HG02642 (cell line): ENCODE data around the gene KEL.

Source experiments
- ATAC-seq: cut with Tn5 transposase; IDR thresholded peaks from one replicate; pipeline ENCODE4 v1.9.1; 2021; ENCODE audit warnings: mild to moderate bottlenecking; ENCODE audit not compliant: unreplicated experiment, poor library complexity

The KEL gene

DNA sequence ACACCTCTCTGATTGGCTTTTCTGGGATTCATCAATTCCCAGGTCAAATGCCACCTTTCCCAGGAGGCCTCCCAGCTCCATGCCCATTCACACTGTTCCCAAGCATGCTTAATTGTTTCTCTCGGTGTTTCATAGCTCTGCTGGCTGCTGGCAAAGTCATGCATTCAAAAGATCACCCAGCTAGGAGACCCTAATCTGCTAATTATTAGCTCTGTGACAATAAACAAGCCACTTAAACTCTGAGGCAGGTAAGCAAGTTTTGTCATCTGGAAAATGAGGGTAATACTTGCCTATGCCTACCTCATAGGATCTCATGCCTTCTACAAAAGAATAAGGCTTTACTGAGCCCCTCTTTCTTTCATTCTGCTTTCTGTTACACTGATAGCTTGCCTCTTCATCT, 828 bp upstream of the KEL start:
- no peak for ATAC-seq

GRCh38 chr7:142961595-142961972, 579 bp downstream of the KEL start:
- no peak for ATAC-seq

DNA sequence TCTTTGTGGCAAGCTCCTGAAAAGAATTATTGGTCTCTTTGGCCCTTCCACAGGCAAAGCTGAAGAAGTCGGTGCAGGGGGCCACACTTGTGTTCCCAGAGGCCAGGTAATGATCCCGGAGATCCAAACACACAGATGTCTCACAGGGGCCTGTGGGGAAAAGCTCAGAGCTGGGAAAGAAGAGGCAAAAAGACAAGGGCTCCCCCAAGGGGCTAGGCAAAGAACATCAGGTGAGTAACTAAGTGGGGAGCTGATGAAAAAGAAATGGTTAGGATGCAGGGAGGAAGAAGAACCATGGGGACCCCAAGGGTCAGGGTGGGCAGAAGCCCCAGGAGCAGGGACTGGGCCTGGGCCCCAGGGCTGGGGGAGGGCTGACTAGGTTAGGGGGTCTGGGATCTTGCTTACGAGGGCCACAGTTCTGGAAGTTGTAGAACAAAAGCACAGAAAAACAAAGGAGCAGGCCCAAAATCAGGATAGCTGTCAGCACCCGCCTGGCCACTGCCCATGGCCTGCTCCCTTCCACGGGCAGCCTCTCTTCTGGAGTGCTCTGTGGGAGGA, 1.1 kb downstream of the KEL start:
- ATAC-seq: no peak

GRCh38 chr7:142959202-142959601, 3.0 kb downstream of the KEL start:
- no peak for ATAC-seq

DNA sequence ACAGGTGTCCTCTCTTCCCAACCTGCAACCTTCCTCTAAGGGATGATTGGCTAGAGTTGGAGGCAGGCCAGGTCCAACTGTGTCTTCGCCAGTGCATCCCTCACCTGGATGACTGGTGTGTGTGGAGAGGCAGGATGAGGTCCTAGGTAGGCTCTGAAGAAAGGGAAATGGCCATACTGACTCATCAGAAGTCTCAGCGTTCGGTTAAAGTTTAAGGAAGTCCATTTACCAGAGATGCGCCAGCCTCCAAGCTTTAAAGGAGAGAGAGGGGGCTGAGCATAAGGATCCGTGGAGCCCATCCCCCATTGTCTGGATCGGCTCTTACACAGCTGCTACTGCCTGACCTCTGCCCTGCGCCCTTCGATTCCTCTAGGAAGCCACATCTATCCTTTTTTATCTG, 4.4 kb downstream of the KEL start:
- ATAC-seq: no peak

GRCh38 chr7:142956951-142957623, 5.1 kb downstream of the KEL start:
- no peak for ATAC-seq

DNA sequence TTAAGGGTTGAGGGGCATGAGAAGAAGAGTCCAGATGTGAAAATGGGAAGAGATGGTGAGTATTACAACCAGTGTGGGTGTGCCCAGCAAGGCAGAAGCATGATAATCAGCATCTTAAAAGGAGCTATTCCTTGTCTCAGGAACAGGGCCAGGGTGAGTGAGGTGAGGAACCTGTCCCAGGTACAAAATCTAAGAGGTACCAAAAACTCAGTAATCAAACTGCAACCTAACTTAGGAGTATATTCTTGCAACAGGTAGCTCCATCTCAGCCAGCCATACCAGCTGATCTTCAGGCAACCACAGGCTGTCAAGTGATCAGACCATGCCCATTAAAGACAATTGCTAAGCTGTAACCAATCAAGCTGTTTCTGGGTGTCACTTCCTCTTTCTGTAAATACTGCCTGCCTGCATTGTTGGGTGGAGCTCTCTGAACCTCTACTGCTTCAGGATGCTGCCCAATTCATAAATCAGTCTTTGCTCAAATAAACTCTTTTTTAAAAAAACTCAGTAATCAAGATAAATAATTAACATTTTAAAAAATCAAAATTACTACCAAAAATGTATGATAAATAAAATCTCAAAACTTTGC, 7.4 kb downstream of the KEL start:
- ATAC-seq: no peak

DNA sequence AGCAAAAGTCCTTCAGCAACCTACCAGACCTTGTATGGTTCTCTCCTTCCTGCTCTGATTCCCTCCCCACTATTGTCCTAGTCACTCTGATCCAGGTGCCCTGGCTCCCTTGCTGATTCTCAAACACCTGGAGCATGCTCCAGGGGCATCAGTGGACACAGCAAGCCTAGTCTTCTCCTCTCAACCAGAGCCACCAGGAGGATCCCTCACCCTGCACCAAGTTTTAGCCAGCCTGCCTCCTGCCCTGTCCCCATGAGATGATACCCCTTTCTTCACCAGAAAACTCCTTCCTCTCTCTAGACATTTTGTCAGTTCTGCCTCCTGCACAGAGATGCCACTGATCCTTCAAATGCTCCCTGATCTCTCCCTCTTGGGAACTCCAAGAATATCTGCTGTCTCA, 11.9 kb downstream of the KEL start:
- no peak for ATAC-seq

DNA sequence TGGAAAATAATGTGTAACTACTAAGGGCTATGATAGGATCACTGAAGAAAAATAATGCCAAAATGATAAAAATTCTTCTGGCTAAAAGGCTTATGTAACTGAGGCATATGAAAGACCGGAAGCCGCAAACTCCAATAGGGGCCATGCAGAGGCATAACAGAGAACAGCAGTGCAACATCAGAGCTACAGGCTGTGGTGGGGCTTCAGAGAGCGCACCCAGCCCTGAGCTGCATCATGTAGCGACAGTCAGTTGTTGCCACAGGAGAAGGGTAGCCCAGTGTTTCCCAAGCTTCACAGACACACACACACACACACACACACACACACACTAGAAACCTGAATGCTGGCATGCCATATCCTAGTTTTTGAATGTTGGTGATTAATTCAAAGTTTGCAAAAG, 13.6 kb downstream of the KEL start:
- ATAC-seq: no peak

DNA sequence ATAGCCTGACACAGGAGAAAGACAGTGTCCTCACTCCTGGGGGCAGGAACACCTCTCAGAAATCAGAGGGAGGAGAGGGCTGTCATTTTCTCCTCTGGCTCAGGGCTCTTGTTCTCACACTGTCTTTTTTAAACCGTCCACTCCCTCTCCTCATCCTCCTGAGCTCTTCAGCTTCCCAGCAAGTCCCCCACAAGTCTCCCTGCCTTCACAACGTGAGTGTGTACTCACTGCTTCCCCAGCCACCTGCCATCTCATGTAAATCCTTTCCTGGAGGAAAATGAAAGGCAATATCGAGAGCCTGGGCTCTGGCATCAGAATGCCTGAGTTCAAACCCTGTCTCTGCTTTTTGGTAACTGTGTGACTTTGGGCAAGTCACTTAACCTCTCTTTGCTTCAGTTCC, 17.2 kb downstream of the KEL start:
- ATAC-seq: no peak

- ATAC-seq: no peak
These were observed 18.4 kb downstream of the KEL start for GRCh38 chr7:142943706-142944268.

GRCh38 chr7:142942746-142943145, 19.4 kb downstream of the KEL start:
- ATAC-seq: no peak

GRCh38 chr7:142941541-142941940, 20.6 kb downstream of the KEL start:
- ATAC-seq: no peak

DNA sequence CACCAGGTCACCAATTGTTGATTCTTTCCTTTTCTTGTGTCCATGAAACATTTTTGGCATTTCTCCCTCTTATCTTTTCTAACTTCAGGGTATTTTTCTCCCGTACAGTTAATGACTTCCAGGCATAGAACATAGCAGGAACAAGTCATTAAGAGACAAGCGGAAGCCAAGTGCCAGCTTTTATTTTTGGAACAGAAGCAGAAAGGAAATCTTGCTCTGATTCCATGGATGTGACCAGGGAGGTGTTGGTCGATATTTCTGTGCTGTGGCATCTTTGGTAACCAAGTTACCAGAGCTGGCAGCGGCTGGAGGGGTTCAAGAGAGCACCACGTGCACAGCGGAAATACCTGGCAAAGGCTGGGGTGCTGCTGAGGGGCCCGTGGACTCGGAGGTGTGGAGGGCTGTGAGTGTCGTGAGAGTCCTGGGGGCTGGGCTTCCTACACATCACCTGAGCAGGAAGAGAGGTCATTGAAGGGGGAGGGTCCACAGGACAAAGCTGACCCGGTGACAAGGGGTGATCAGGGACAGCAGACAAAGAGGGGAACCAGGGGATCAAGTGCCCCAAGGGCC, 21.1 kb downstream of the KEL start:
- no peak for ATAC-seq

DNA sequence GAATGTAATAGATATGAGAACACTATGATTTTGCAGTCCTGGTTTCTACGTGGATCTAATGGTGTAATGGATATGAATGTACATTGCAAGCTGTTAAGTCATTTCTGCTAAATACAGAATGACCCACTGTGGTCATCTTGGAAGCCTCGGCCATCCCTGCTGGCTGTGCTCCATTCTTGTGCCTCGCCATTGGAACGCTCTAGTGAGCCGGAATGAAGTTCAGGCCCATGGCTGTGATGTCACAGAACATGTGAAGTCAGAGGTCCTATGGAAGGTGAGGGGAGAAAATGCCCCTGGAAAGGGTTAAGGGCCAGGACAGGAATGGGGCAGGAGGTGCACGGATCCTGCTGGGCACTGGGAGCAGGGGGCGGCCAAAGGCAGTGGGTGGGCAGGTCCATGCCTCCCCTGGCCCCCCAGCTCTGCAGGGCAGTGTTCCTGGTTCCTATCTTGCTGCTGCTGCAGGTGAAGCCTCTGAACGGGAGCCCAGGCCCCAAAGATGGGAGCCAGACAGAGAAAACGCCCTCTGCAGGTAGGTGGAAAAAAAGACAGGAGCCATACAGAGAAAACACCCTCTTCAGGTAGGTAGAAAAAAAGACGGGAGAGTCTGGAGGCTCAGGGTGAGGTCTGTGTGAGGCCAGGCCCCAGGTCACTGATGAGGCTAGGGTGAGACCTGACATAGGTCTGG, 22.8 kb downstream of the KEL start, which contains the start of gene LLCFC1:
Gene LLCFC1, plus strand, starts transcription at position 259 of the 685 bp plus-strand sequence. Its CDS starts 138 bp downstream, at position 397.
- ATAC-seq: no peak

GRCh38 chr7:142938611-142939010, 23.6 kb downstream of the KEL start:
- no peak for ATAC-seq

DNA sequence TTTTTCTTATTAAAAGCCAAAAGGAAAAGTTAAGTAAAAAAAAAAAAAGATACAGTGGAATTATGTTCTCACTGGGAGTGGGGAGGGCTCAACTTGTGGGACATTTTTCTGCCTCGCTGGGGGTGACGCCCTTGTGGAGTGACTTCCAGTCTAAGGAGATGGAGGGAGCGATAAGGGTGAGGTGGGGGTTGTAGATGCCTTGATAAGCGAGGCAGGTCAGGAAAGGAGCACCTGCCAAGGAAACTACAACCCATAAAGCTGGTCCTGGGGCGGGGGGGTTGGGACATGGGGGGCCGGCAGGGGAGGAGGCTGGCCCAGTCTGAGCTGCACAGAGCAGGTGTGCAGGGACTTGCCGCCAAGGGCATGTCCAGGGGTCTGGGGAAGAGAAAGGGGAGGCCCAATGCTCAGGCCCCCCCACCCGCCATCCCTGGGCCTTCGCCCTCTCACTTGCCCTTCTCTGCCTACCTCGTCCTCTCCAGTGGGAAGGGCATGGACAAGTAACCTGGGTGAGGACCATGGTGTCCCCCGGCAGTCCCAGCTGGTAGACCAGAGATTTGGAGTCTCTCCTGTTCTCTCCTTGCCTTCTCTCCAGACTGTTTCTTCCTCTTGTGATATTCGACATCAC, 26.1 kb downstream of the KEL start:
- no peak for ATAC-seq

DNA sequence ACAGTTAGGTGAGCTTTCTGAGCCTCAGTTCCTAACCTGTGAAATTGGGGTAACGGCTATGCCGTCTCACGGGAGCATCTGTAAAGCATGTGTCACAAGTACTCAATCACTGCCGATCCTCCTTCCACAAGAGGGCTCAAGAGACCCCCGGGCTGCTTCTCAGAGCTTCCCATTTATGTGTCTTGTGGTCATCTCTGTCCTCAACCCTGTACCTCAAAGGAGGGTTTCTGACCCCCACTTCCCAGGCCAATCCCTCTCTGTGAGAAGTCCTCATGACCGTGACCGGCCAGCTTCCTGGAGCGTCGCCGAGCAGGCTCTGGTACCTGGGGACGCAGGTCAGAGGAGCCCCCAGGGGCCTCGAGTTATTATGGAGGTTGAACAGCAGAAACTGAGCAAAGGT, 28.1 kb downstream of the KEL start:
- no peak for ATAC-seq

- no peak for ATAC-seq
These were observed 28.5 kb downstream of the KEL start, which contains the start of gene TRPV5 for GRCh38 chr7:142933624-142934023. Gene TRPV5, minus strand, starts transcription at chr7:142933746. Its CDS starts 287 bp downstream, at chr7:142933459.

DNA sequence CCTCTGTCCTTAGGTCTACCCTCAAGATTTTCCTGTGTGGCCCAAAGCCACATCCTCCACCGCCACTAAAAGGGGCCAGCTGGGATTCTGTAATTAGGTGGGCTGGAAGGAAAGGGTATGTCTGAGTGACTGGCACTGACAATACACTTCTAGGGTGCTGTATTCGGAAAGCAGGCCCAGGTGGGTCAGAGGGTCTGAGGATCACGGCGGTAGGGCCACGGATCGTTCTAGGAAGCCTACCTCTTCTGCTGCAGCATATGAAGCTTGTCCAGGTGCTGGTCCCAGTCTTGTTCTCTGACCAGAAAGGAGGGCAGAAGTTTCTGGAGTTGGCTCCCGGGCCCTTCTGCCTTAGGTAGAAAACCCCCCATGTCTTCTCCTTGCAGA, 29.1 kb downstream of the KEL start:
- ATAC-seq: no peak
